ENCODE results near the gene FBRS. TPM values are rescaled to one million over a fixed set of nuclear protein-coding genes. Genes with fewer than 3 reads are reported as not detected.
A peak's percentile ranks its signal among the peaks of the same experiment; 100 is the strongest.

Gene FBRS
- total RNA-seq, 1 experiment from 2014 or later: 128 TPM

DNA sequence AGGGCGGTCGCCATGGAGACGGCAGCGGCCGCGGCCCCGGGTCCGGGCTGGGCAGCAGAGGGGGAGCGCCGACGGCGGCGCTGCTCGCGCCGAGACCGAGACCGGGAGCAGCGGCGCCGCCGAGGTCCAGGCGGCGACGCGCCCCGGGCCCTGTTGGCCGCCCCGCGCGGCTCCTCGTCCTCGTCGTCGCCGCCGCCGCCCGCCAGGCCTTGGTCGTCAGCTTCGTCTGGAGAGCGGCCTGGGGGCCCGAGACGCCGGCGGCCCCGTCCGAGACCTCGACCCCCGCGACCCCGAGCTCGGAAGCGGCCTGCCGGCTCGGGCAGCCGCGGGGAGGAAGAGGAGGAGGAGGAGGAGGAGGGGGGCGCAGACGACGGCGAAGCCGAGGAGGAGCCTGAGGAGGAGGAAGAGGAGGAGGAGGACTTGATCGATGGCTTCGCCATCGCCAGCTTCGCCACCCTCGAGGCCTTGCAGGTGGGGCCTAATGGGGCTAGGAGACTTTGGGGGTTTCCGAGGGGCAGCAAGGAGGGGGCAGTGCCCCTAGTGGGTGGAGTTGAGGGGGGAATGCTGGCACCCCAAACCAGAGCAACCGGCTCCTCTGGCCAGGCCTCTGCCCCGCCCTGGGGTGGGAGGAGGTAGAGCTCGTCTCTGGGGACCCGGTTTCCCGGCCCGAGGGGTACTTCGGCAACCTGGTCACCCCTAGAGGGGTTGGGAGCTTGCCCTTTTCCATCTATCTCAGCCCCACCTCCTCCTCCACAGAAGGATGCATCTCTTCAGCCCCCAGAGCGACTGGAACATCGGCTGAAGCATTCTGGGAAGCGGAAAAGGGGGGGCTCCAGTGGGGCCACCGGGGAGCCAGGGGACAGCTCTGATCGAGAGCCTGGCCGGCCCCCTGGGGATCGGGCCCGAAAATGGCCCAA lies 1.5 kb downstream of the FBRS start:
- H3K79me2 ChIP-seq (ENCODE audit: low read depth): peaks cover 43% of the 10 kb centered on the region

GRCh38 chr16:30660424-30661261 lies 2.4 kb downstream of the FBRS start:
- Histone ChIP-seq H3K4me1 (replicated peaks; ENCODE audit: insufficient read depth) (peaks cover 26% of the 10 kb centered on the region), H3K9me2 (ENCODE audit: insufficient read depth) (no peaks in the 10 kb centered on the region), H3K36me3 (ENCODE audit: low read depth) (peaks cover 31% of the 10 kb centered on the region), H3K27ac (peak overlapping the region; percentile 86; the same call in 1 of the 2 replicates), H4K20me1 (ENCODE audit: insufficient read depth) (peaks cover 30% of the 10 kb centered on the region), H3K27me3 (ENCODE audit: insufficient read depth, low read depth) (no peaks in the 10 kb centered on the region), H3K4me2 (peak overlapping the region; percentile 97), H2AFZ (no peak overlapping the region), H3K4me3 (peak overlapping the region; percentile 62), H3K79me2 (ENCODE audit: low read depth) (peaks cover 43% of the 10 kb centered on the region), H3F3A (ENCODE audit: insufficient read depth, low read depth) (peaks cover 22% of the 10 kb centered on the region), H3K9me3 (ENCODE audit: insufficient read depth, low read depth) (no peaks in the 10 kb centered on the region)
- no peak for TF ChIP-seq EZH2 (IDR thresholded peaks at IDR 0.05; ENCODE audit: low read depth)
- TF ChIP-seq, protein P1, sequence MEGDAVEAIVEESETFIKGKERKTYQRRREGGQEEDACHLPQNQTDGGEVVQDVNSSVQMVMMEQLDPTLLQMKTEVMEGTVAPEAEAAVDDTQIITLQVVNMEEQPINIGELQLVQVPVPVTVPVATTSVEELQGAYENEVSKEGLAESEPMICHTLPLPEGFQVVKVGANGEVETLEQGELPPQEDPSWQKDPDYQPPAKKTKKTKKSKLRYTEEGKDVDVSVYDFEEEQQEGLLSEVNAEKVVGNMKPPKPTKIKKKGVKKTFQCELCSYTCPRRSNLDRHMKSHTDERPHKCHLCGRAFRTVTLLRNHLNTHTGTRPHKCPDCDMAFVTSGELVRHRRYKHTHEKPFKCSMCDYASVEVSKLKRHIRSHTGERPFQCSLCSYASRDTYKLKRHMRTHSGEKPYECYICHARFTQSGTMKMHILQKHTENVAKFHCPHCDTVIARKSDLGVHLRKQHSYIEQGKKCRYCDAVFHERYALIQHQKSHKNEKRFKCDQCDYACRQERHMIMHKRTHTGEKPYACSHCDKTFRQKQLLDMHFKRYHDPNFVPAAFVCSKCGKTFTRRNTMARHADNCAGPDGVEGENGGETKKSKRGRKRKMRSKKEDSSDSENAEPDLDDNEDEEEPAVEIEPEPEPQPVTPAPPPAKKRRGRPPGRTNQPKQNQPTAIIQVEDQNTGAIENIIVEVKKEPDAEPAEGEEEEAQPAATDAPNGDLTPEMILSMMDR (conservative IDR thresholded peaks at IDR 0.05): no peak
- ChIA-PET POLR2A (ENCODE audit: unreplicated experiment) (interaction anchor here (0.7 kb wide), 1 partner anchor 29 kb away, joined by 5 read pairs; no protein-coding TSS in a partner anchor), CTCF (interaction anchor here (1.5 kb wide), 1 partner anchor 33 kb away, joined by 3 read pairs; no protein-coding TSS in a partner anchor)
- DNase-seq: no peak
- BruUV-seq (replicated peaks): TSS peak; percentile 16
- intact Hi-C loops (cut with micrococcal nuclease; ENCODE audit: unreplicated experiment): no loop called here

More for the DNA sequence above, 1.5 kb downstream of the FBRS start:
- H3K4me3 ChIP-seq: peak overlapping the region; percentile 62
- peak overlapping the region; percentile 97 for H3K4me2 ChIP-seq
- H3F3A ChIP-seq (ENCODE audit: insufficient read depth, low read depth): peaks cover 28% of the 10 kb centered on the region
- peaks cover 22% of the 10 kb centered on the region for H4K20me1 ChIP-seq (ENCODE audit: insufficient read depth)
- ChIA-PET POLR2A (ENCODE audit: unreplicated experiment) (interaction anchor here (0.5 to 1.0 kb wide), 5 partner anchors 38 to 602 kb away, joined by 4 to 11 read pairs (median 4); no protein-coding TSS in a partner anchor), CTCF (interaction anchor here (0.6 to 1.5 kb wide), 4 partner anchors 34 to 281 kb away, joined by 3 to 7 read pairs (median 4); partner anchors contain the start of genes DCTPP1 and ZNF48)
- intact Hi-C loops (cut with micrococcal nuclease; ENCODE audit: unreplicated experiment): loop anchor here (1.0 to 10.0 kb wide), 8 partner anchors 75 to 795 kb away; partner anchors contain the start of genes ALDOA, ARMC5, GDPD3 and STX4
- peak overlapping the region; percentile 67 for H2AFZ ChIP-seq
- H3K27ac ChIP-seq: peak overlapping the region; percentile 86
- no peak for TF ChIP-seq EZH2 (IDR thresholded peaks at IDR 0.05; ENCODE audit: low read depth)
- TF ChIP-seq, protein P1 (conservative IDR thresholded peaks at IDR 0.05): 0 out of 2 replicates have a peak, but pooled peaks have one; percentile 32
- H3K9me3 ChIP-seq (ENCODE audit: insufficient read depth, low read depth): no peaks in the 10 kb centered on the region
- no TSS peak for BruUV-seq (replicated peaks)
- H3K4me1 ChIP-seq (replicated peaks; ENCODE audit: insufficient read depth): peaks cover 26% of the 10 kb centered on the region
- peak; percentile 49 to 72 for DNase-seq
- no peaks in the 10 kb centered on the region for H3K9me2 ChIP-seq (ENCODE audit: insufficient read depth)
- peaks cover 26% of the 10 kb centered on the region for H3K36me3 ChIP-seq (ENCODE audit: low read depth)
- no peaks in the 10 kb centered on the region for H3K27me3 ChIP-seq (ENCODE audit: insufficient read depth, low read depth)

- no peak for DNase-seq
- CTCF ChIA-PET: no interaction called here
- peaks cover 31% of the 10 kb centered on the region for H4K20me1 ChIP-seq (ENCODE audit: insufficient read depth)
- TF ChIP-seq EZH2 (IDR thresholded peaks at IDR 0.05; ENCODE audit: low read depth): no peak
- TF ChIP-seq, protein P1 (conservative IDR thresholded peaks at IDR 0.05): no peak
- BruUV-seq (replicated peaks): no TSS peak
- peaks cover 16% of the 10 kb centered on the region for H3K4me1 ChIP-seq (replicated peaks; ENCODE audit: insufficient read depth)
- H2AFZ ChIP-seq: no peak overlapping the region
- intact Hi-C loops (cut with micrococcal nuclease; ENCODE audit: unreplicated experiment): no loop called here
- peaks cover 9% of the 10 kb centered on the region for H3F3A ChIP-seq (ENCODE audit: insufficient read depth, low read depth)
- H3K36me3 ChIP-seq (ENCODE audit: low read depth): peaks cover 42% of the 10 kb centered on the region
- no peak overlapping the region for H3K27ac ChIP-seq
- POLR2A ChIA-PET (ENCODE audit: unreplicated experiment): no interaction called here
- H3K9me3 ChIP-seq (ENCODE audit: insufficient read depth, low read depth): no peaks in the 10 kb centered on the region
- H3K9me2 ChIP-seq (ENCODE audit: insufficient read depth): no peaks in the 10 kb centered on the region
- no peaks in the 10 kb centered on the region for H3K27me3 ChIP-seq (ENCODE audit: insufficient read depth, low read depth)
- peaks cover 43% of the 10 kb centered on the region for H3K79me2 ChIP-seq (ENCODE audit: low read depth)
- H3K4me2 ChIP-seq: no peak overlapping the region
- no peak overlapping the region for H3K4me3 ChIP-seq
Measured at GRCh38 chr16:30662449-30662848, 4.2 kb downstream of the FBRS start.

All from PC-9 (cell line).